H1 (cell line): ENCODE data around the gene DLAT. TPM values are rescaled to one million over a fixed set of nuclear protein-coding genes. Genes with fewer than 3 reads are reported as not detected.

Experiments used
- CTCF ChIA-PET: fragments of 300-600 bp; sonication (Branson Sonifier 250); formaldehyde crosslinking; loops from one replicate; lab custom pipeline; 2021; ENCODE audit not compliant: partially characterized antibody; lab: Charles Lee
- POLR2A ChIA-PET: fragments of 300-600 bp; sonication (Branson Sonifier 250); formaldehyde crosslinking; loops from one replicate; lab custom pipeline; 2021; ENCODE audit warnings: inconsistent platforms; ENCODE audit not compliant: partially characterized antibody; lab: Charles Lee
- DNase-seq, 2 experiments: peaks; one replicate each; pipeline versions ENCODE4 v3.0.0 to v3.0.0-alpha.2; 2010 to 2022; ENCODE audit warnings: low spot score in 2 of 2, low read depth in 1 of 2, mixed read lengths in 1 of 2
- FAIRE-seq: peaks from 2 replicates; lab custom pipeline; 2011; peaks lifted over from hg19 to GRCh38; lab: Jason Lieb, UNC
- H2AFZ ChIP-seq: 2 replicates; pipeline ENCODE4 v1.8.1; 2012; ENCODE audit warnings: low read length, inconsistent platforms
- H2AK5ac ChIP-seq: 2 replicates; pipeline ENCODE4 v1.6.1; 2013; ENCODE audit warnings: low read depth, low read length
- H2BK120ac ChIP-seq: replicated peaks from 2 replicates; pipeline ENCODE3; 2013; ENCODE audit warnings: low read depth, low read length, inconsistent platforms
- H2BK12ac ChIP-seq: 2 replicates; pipeline ENCODE4 v1.6.1; 2013; ENCODE audit warnings: low read depth, low read length
- H2BK15ac ChIP-seq: 2 replicates; pipeline ENCODE4 v1.6.1; 2013; ENCODE audit warnings: low read length
- H2BK20ac ChIP-seq: 2 replicates; pipeline ENCODE4 v1.6.1; 2013; ENCODE audit warnings: low read length
- H2BK5ac ChIP-seq: 2 replicates; pipeline ENCODE4 v1.6.1; 2013; ENCODE audit warnings: low read depth, low read length
- H3K14ac ChIP-seq: 2 replicates; pipeline ENCODE4 v1.6.1; 2013; ENCODE audit warnings: inconsistent platforms; ENCODE audit not compliant: insufficient read length
- H3K18ac ChIP-seq: 2 replicates; pipeline ENCODE4 v1.6.1; 2013; ENCODE audit warnings: low read length; ENCODE audit errors: extremely low read depth
- H3K23ac ChIP-seq: 2 replicates; pipeline ENCODE4 v1.6.1; 2013; ENCODE audit warnings: inconsistent platforms; ENCODE audit not compliant: insufficient read length
- H3K23me2 ChIP-seq: 2 replicates; pipeline ENCODE4 v1.6.1; 2013; ENCODE audit warnings: low read depth, low read length
- H3K27ac ChIP-seq: 2 replicates; pipeline ENCODE4 v1.6.1; 2011; ENCODE audit warnings: low read depth, low read length, inconsistent platforms
- H3K27me3 ChIP-seq, 4 experiments: replicated peaks in 1 of 4; 1 replicate in 1 of 4; 2 replicates in 3 of 4; pipeline versions ENCODE4 v1.6.1 to v1.8.1; 2011 to 2013; ENCODE audit warnings: low read length in 3 of 4, mild to moderate bottlenecking in 3 of 4, inconsistent platforms in 2 of 4, mixed read lengths in 2 of 4, moderate library complexity in 1 of 4; ENCODE audit not compliant: control insufficient read depth in 3 of 4, insufficient read depth in 3 of 4; ENCODE audit errors: extremely low read depth in 1 of 4
- H3K36me3 ChIP-seq, 4 experiments: 2 replicates each; pipeline versions ENCODE4 v1.6.1 to v1.8.1; 2011 to 2013; ENCODE audit warnings: mild to moderate bottlenecking in 4 of 4, low read length in 3 of 4, moderate library complexity in 2 of 4, control low read depth in 1 of 4, inconsistent platforms in 1 of 4; ENCODE audit not compliant: insufficient read depth in 4 of 4, control insufficient read depth in 2 of 4
- H3K4ac ChIP-seq: replicated peaks from 2 replicates; pipeline ENCODE3; 2013; ENCODE audit warnings: low read length, low read depth, mixed read lengths, inconsistent platforms; ENCODE audit not compliant: insufficient read length
- H3K4me1 ChIP-seq, 4 experiments: replicated peaks in 1 of 4; 1 replicate in 1 of 4; 2 replicates in 3 of 4; pipeline versions ENCODE4 v1.6.1 to v1.8.1; 2011 to 2013; ENCODE audit warnings: low read length in 3 of 4, inconsistent platforms in 2 of 4, mixed read lengths in 1 of 4; ENCODE audit not compliant: insufficient read depth in 4 of 4, control insufficient read depth in 3 of 4
- H3K4me2 ChIP-seq, 2 experiments: 2 replicates each; pipeline versions ENCODE4 v1.6.1 to v1.8.1; 2011 to 2013; ENCODE audit warnings: low read depth in 2 of 2, low read length in 2 of 2, control low read depth in 1 of 2, inconsistent platforms in 1 of 2, mild to moderate bottlenecking in 1 of 2; ENCODE audit not compliant: insufficient read depth in 1 of 2
- H3K4me3 ChIP-seq, 4 experiments: fragments of 200-600, 300-600 bp in 1 of 4; sonication (generic), shearing (Covaris generic), sonication (Bioruptor Twin) in 1 of 4; 2 replicates each; pipeline versions ENCODE4 v1.5.1 to v1.8.1; 2011 to 2016; ENCODE audit warnings: low read length in 4 of 4, low read depth in 3 of 4, control low read depth in 2 of 4, inconsistent platforms in 2 of 4, mild to moderate bottlenecking in 2 of 4, mixed read lengths in 1 of 4, moderate library complexity in 1 of 4; ENCODE audit not compliant: insufficient read depth in 2 of 4; ENCODE audit errors: extremely low read depth in 1 of 4
- H3K56ac ChIP-seq: replicated peaks from 2 replicates; pipeline ENCODE3; 2013; ENCODE audit warnings: low read depth, mild to moderate bottlenecking, mixed read lengths, low read length, inconsistent platforms; ENCODE audit not compliant: insufficient read length
- H3K79me1 ChIP-seq: 2 replicates; pipeline ENCODE4 v1.6.1; 2013; ENCODE audit warnings: low read depth, low read length, control low read depth
- H3K79me2 ChIP-seq, 2 experiments: 2 replicates each; pipeline versions ENCODE4 v1.6.1 to v1.8.1; 2012 to 2013; ENCODE audit warnings: low read length in 2 of 2, mild to moderate bottlenecking in 2 of 2, inconsistent platforms in 1 of 2; ENCODE audit not compliant: insufficient read depth in 2 of 2, control insufficient read depth in 1 of 2
- H3K9ac ChIP-seq, 4 experiments: replicated peaks in 1 of 4; 1 replicate in 1 of 4; 2 replicates in 3 of 4; pipeline versions ENCODE4 v1.6.1 to v1.8.1; 2011 to 2013; ENCODE audit warnings: low read depth in 3 of 4, low read length in 3 of 4, control low read depth in 2 of 4, mild to moderate bottlenecking in 2 of 4, moderate library complexity in 2 of 4, inconsistent platforms in 1 of 4; ENCODE audit errors: extremely low read depth in 1 of 4
- H3K9me3 ChIP-seq, 2 experiments: 2 replicates each; pipeline versions ENCODE4 v1.6.1 to v1.8.1; 2012 to 2013; ENCODE audit warnings: mild to moderate bottlenecking in 2 of 2, moderate library complexity in 2 of 2, control low read depth in 1 of 2, inconsistent platforms in 1 of 2, low read depth in 1 of 2, low read length in 1 of 2, mixed read lengths in 1 of 2; ENCODE audit not compliant: insufficient read depth in 2 of 2
- H4K20me1 ChIP-seq, 2 experiments: replicated peaks in 1 of 2; 2 replicates each; pipeline versions ENCODE3 to v1.8.1; 2011 to 2013; ENCODE audit warnings: inconsistent platforms in 2 of 2, low read length in 2 of 2, mild to moderate bottlenecking in 1 of 2; ENCODE audit not compliant: insufficient read depth in 2 of 2, control insufficient read depth in 1 of 2
- H4K5ac ChIP-seq: 2 replicates; pipeline ENCODE4 v1.6.1; 2013; ENCODE audit warnings: low read length, low read depth, mixed read lengths, inconsistent platforms; ENCODE audit not compliant: insufficient read length
- H4K8ac ChIP-seq: 2 replicates; pipeline ENCODE4 v1.8.0; 2013; ENCODE audit warnings: mild to moderate bottlenecking, moderate library complexity, low read length, inconsistent platforms; ENCODE audit not compliant: insufficient read depth; ENCODE audit errors: extremely low read depth
- H4K91ac ChIP-seq: replicated peaks from 2 replicates; pipeline ENCODE3; 2013; ENCODE audit warnings: low read length, mixed read lengths, inconsistent platforms; ENCODE audit not compliant: insufficient read length
- BCL11A ChIP-seq, 2 experiments: IDR thresholded peaks; one replicate each; pipeline ENCODE4 v1.6.1; 2011; ENCODE audit warnings: low read depth in 2 of 2, low read length in 2 of 2, mild to moderate bottlenecking in 2 of 2
- CEBPB ChIP-seq: IDR thresholded peaks from 2 replicates; pipeline ENCODE4 v1.6.1; 2012; ENCODE audit warnings: low read depth, low read length
- CHD2 ChIP-seq: IDR thresholded peaks from 2 replicates; pipeline ENCODE4 v1.6.1; 2012; ENCODE audit warnings: low read length, improper control_type of control experiment
- EGR1 ChIP-seq: IDR thresholded peaks from 2 replicates; pipeline ENCODE4 v1.6.1; 2011; ENCODE audit warnings: low read depth, low read length, borderline replicate concordance
- FOSL1 ChIP-seq: IDR thresholded peaks from 2 replicates; pipeline ENCODE4 v1.6.1; 2011; ENCODE audit warnings: mild to moderate bottlenecking, low read depth, low read length, moderate library complexity; ENCODE audit not compliant: insufficient read depth
- KDM5A ChIP-seq: fragments of 200-600 bp; IDR thresholded peaks from 2 replicates; pipeline ENCODE4 v1.7.1; 2012; ENCODE audit warnings: mild to moderate bottlenecking, low read length, inconsistent platforms, mixed read lengths
- MAFK ChIP-seq: IDR thresholded peaks from 2 replicates; pipeline ENCODE4 v1.6.1; 2012; ENCODE audit warnings: low read depth, mild to moderate bottlenecking, improper control_type of control experiment, low read length
- PHF8 ChIP-seq: fragments of 200-600 bp; sonication (generic); conservative IDR thresholded peaks from 2 replicates; pipeline ENCODE4 v1.7.1; 2012; ENCODE audit warnings: low read depth, mild to moderate bottlenecking, inconsistent platforms, low read length, moderate library complexity
- POLR2A ChIP-seq, 2 experiments: IDR thresholded peaks; 1 replicate in 1 of 2; 2 replicates in 1 of 2; pipeline ENCODE4 v1.6.1; 2011; ENCODE audit warnings: low read depth in 2 of 2, low read length in 2 of 2, mild to moderate bottlenecking in 2 of 2; ENCODE audit errors: control extremely low read depth in 1 of 2
- POU5F1 ChIP-seq: IDR thresholded peaks from 2 replicates; pipeline ENCODE4 v1.6.1; 2011; ENCODE audit warnings: low read depth, mild to moderate bottlenecking, low read length, moderate library complexity
- WGBS, 2 experiments: shearing (Covaris generic) in 1 of 2; methylation state at CpG; one replicate each; pipeline versions ENCODE4 v1.1.6 to v1.1.7; 2013 to 2015; ENCODE audit warnings: low lambda C conversion rate in 2 of 2, mixed read lengths in 2 of 2, inconsistent platforms in 1 of 2, low coverage in 1 of 2, missing lambda C conversion rate in 1 of 2; ENCODE audit not compliant: insufficient replicate concordance in 2 of 2, insufficient coverage in 1 of 2, insufficient read length in 1 of 2; ENCODE audit errors: extremely low coverage in 1 of 2, missing lambda C conversion rate in 1 of 2; 5-methylcytosine and 5-hydroxymethylcytosine counted together
- polyA plus RNA-seq, 7 experiments: library from polyadenylated mRNA; depleted of rRNA in 3 of 7; stranded (reverse) in 5 of 7; unstranded in 2 of 7; fragments of >200 nt in 5 of 7; fragments of 200-250 nt in 2 of 7; gene quantifications; 1 replicate in 5 of 7; 2 replicates in 1 of 7; 4 replicates in 1 of 7; pipeline versions ENCODE4 v1.2.1 to v1.2.3, GENCODE V29; 2011 to 2013; ENCODE audit warnings: missing spikeins in 2 of 7, mixed read lengths in 2 of 7
- total RNA-seq: library from RNA; stranded (reverse); fragmentation: NEBNext Ultra II Directional; extraction: Animal tissue kit (Norgen Biotek cat#: 25700); gene quantifications from 2 replicates; pipeline ENCODE4 v1.2.1, GENCODE V29; 2021

The DLAT gene
- total and polyA plus RNA-seq, 2 of the 8 experiments (the other 6 are each of a cell fraction or from before 2014, with no cell fraction given), result 23.1 to 66.2 TPM

DNA sequence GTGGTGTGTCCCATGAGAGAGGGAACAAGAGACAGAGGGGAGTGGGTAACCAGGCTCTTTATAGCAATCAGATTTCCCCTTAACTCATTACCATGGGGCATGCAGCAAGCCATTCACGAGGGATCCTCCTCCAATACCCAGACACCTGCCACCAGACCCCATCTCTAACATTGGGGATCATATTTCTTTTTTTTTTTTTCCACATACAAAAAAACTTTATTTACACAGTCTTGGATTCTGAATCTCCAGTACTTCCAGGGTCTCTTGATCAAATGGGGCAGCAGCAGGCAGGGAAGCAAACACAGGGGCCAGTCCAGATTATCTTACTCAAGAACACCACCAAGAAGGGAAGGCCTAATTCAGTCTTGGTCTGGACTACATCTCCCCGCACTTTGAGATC, 4.3 kb downstream of the DLAT start:
- H3K4ac ChIP-seq, result no peak overlapping the region
- H3K4me1 ChIP-seq, result 0 out of 7 replicates have a peak, but pooled peaks cover 0 to 3% (median 0%) of the 10 kb centered on the region in 4 experiments
- H3K23me2 ChIP-seq, result peaks cover 7% of the 10 kb centered on the region
- H4K5ac ChIP-seq, result no peak overlapping the region
- no peak overlapping the region for H2BK15ac ChIP-seq
- FAIRE-seq (no peak), DNase-seq (no peak)
- no peak for TF ChIP-seq MAFK
- TF ChIP-seq CEBPB, result no peak
- no peak for TF ChIP-seq CHD2
- no peak for TF ChIP-seq POLR2A (IDR thresholded peaks at IDR 0.05; ENCODE audit: control extremely low read depth in 1 of 2, low read depth in 2 of 2, low read length in 2 of 2)
- no peak for TF ChIP-seq BCL11A (IDR thresholded peaks at IDR 0.05; ENCODE audit: low read depth in 2 of 2, low read length in 2 of 2)
- TF ChIP-seq FOSL1, result no peak
- TF ChIP-seq POU5F1, result no peak
- no peak for TF ChIP-seq KDM5A
- no peak for TF ChIP-seq EGR1
- no peak for TF ChIP-seq PHF8
- 90% methylated on average over 2 of the region's 2 CpGs; no CpG with 5 or more reads in 1 of the 2 experiments for WGBS, 2 experiments
- H3K9me3 ChIP-seq, result no peaks in the 10 kb centered on the region
- no peaks in the 10 kb centered on the region for H3K79me1 ChIP-seq
- H4K20me1 ChIP-seq, result peaks cover 0 to 3% of the 10 kb centered on the region in 2 experiments
- peaks cover 5 to 10% of the 10 kb centered on the region in 2 experiments for H3K79me2 ChIP-seq
- no peak overlapping the region for H2BK12ac ChIP-seq
- H2BK120ac ChIP-seq, result no peak overlapping the region
- H3K4me2 ChIP-seq, result no peak overlapping the region
- H3K56ac ChIP-seq, result no peak overlapping the region
- H2AK5ac ChIP-seq, result no peak overlapping the region
- H3K36me3 ChIP-seq, result peaks cover 13 to 56% (median 40%) of the 10 kb centered on the region in 4 experiments
- POLR2A ChIA-PET, result no interaction called here
- no peak overlapping the region for H2BK20ac ChIP-seq
- no peak overlapping the region for H3K14ac ChIP-seq
- H4K91ac ChIP-seq, result no peak overlapping the region
- no peak overlapping the region for H3K9ac ChIP-seq
- H2BK5ac ChIP-seq, result no peak overlapping the region
- no peak overlapping the region for H2AFZ ChIP-seq
- H3K4me3 ChIP-seq, result no peak overlapping the region
- H3K18ac ChIP-seq, result no peak overlapping the region
- no peak overlapping the region for H3K23ac ChIP-seq
- H3K27me3 ChIP-seq, result no peaks in the 10 kb centered on the region
- H3K27ac ChIP-seq, result no peak overlapping the region
- CTCF ChIA-PET, result no interaction called here
- no peak overlapping the region for H4K8ac ChIP-seq
